ENCODE data around the gene MFSD2B.

The MFSD2B gene

GRCh38 chr2:24051833-24052232 lies 41.9 kb downstream of the MFSD2B start:
- no peak for DNase-seq

- no peak for DNase-seq
Measured at GRCh38 chr2:24052951-24053350, 43.1 kb downstream of the MFSD2B start.

DNA sequence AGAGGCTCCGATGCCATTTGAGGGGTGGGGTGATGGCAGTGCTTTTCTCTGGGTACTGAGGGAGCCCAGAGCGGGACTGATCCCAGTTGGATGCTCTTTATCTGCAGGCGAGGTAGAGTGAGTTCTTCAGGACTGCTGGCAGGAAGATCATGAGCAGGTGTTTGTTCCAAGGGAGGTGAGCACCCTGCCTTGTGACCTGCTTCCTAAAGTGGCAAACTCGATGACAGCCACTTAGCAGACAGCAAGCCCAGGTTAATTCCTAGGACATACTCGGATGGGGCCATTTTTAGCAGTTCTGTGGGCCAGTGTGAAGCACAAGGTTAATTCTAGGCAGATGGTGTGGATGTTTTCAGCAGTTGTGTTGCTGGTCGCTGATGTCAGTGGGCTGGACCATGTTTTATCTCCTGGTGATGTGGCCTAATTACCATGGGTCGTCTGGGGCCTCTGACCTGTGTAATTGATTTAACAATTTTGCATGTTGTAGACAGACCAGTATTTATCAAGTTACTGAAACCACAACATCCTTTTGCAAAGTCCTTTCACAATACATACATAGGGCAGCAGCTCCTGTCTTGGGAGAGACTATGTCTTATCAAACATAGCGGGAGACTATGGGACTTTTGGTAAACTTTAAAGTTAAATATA lies 44.6 kb downstream of the MFSD2B start:
- no peak for DNase-seq

- no peak for DNase-seq
Measured at GRCh38 chr2:24055750-24056149, 45.9 kb downstream of the MFSD2B start.

GRCh38 chr2:24058564-24059271 lies 48.8 kb downstream of the MFSD2B start:
- DNase-seq = no peak

- no peak for DNase-seq
Measured at GRCh38 chr2:24065341-24065740, 55.5 kb downstream of the MFSD2B start.

GRCh38 chr2:24072259-24072658 lies 62.4 kb downstream of the MFSD2B start:
- no peak for DNase-seq

DNA sequence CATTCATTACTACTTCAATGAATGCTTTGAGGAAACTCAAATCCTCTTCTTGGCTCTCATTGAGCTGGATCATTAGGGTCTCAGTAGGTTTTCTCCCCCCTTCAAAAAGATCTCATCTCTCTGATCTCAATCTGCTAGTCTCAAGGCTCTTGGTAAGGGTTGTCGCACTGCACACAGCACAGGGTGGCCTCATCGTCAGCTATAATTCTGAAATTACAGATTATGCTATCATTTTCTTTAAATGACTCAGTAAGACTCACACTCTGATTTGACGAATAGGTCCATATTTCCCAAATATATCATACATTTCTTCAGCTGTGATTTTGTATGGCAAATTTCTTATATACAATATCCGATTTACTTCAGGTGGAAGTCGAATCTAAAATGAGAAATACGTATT lies 63.9 kb downstream of the MFSD2B start:
- DNase-seq = no peak

- DNase-seq = no peak
Measured at GRCh38 chr2:24075259-24075658, 65.4 kb downstream of the MFSD2B start.

Data from activated naive CD4-positive, alpha-beta T cell (primary cell).